Large intestine (tissue), 1 donor: ENCODE measurements around the gene MAJIN. TPM values are rescaled to one million over a fixed set of nuclear protein-coding genes. Genes with fewer than 3 reads are reported as not detected.

Experiments
- polyA plus RNA-seq: library from polyadenylated mRNA; unstranded; fragments of 120-200 nt; gene quantifications from one replicate; pipeline ENCODE4 v1.2.1, GENCODE V29; 2013

Gene MAJIN
- polyA plus RNA-seq, 1 donor, result 0.09 TPM

Other genes starting within 250 kb of the MAJIN start
- gene NRXN2, start 248.9 kb downstream of the MAJIN start, polyA plus RNA-seq, result 13.8 TPM
- 10.7 TPM for gene RASGRP2, start 228.0 kb downstream of the MAJIN start, polyA plus RNA-seq
- gene PYGM, start 212.1 kb downstream of the MAJIN start, polyA plus RNA-seq, result 2.4 TPM
- 360 TPM for gene SF1, start 193.6 kb downstream of the MAJIN start, polyA plus RNA-seq
- gene MAP4K2, start 168.9 kb downstream of the MAJIN start, polyA plus RNA-seq, result 13.5 TPM
- gene MEN1, start 161.6 kb downstream of the MAJIN start, polyA plus RNA-seq, result 29.0 TPM
- 5.5 TPM for gene CDC42BPG, start 127.5 kb downstream of the MAJIN start, polyA plus RNA-seq
- 94.8 TPM for gene EHD1, start 93.5 kb downstream of the MAJIN start, polyA plus RNA-seq
- gene ATG2A, start 54.9 kb downstream of the MAJIN start, polyA plus RNA-seq, result 18.4 TPM
- 11.6 TPM for gene PPP2R5B, start 47.4 kb downstream of the MAJIN start, polyA plus RNA-seq
- gene GPHA2, start 36.2 kb downstream of the MAJIN start, polyA plus RNA-seq, result 0.24 TPM
- 15.7 TPM for gene BATF2, start 24.9 kb upstream of the MAJIN start, polyA plus RNA-seq
- 83.3 TPM for gene ARL2, start 42.1 kb upstream of the MAJIN start, polyA plus RNA-seq
- gene SNX15, start 55.3 kb upstream of the MAJIN start, polyA plus RNA-seq, result 37.7 TPM
- gene SAC3D1, start 69.1 kb upstream of the MAJIN start, polyA plus RNA-seq, result 8.9 TPM
- 8.9 TPM for gene NAALADL1, start 86.4 kb upstream of the MAJIN start, polyA plus RNA-seq
- 11.3 TPM for gene CDCA5, start 111.9 kb upstream of the MAJIN start, polyA plus RNA-seq
- gene ZFPL1, start 112.1 kb upstream of the MAJIN start, polyA plus RNA-seq, result 35.8 TPM
- gene VPS51, start 124.1 kb upstream of the MAJIN start, polyA plus RNA-seq, result 102 TPM
- gene TM7SF2, start 139.8 kb upstream of the MAJIN start, polyA plus RNA-seq, result 56.4 TPM
- 6.4 TPM for gene ZNHIT2, start 145.6 kb upstream of the MAJIN start, polyA plus RNA-seq
- 1,012 TPM for gene FAU, start 150.0 kb upstream of the MAJIN start, polyA plus RNA-seq
- 35.1 TPM for gene MRPL49, start 150.2 kb upstream of the MAJIN start, polyA plus RNA-seq
- 37.9 TPM for gene SYVN1, start 162.4 kb upstream of the MAJIN start, polyA plus RNA-seq
- gene SPDYC, start 198.1 kb upstream of the MAJIN start, polyA plus RNA-seq, result not detected
- gene CAPN1, start 209.8 kb upstream of the MAJIN start, polyA plus RNA-seq, result 106 TPM